ENCODE data around the gene GOLGA6L7.
"Not testable (repeated sequence)": the region's sequence is repeated elsewhere in the genome, so short reads cannot be mapped to it uniquely, and the experiment has no call there.

DNA sequence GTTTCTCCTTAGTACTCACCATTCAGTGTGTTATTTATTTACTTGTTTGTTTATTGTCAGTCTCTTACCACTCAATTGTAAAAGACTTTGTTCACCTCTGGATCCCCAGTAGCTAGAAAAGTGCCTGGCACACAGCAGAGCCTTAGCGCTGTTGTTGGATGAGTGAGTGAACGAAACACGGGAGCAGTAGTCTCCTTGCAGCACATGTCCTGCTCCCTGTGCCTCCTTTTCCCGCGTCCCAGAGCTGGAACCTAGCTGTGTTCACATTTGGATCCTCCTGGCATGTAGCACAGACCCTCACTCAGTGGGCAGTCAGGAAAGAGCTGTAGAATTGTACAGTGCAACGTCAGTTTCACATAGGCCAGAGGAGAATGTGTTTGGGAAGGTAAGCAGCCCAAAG is 41.4 kb upstream of the GOLGA6L7 start:
- TF ChIP-seq, protein P1, sequence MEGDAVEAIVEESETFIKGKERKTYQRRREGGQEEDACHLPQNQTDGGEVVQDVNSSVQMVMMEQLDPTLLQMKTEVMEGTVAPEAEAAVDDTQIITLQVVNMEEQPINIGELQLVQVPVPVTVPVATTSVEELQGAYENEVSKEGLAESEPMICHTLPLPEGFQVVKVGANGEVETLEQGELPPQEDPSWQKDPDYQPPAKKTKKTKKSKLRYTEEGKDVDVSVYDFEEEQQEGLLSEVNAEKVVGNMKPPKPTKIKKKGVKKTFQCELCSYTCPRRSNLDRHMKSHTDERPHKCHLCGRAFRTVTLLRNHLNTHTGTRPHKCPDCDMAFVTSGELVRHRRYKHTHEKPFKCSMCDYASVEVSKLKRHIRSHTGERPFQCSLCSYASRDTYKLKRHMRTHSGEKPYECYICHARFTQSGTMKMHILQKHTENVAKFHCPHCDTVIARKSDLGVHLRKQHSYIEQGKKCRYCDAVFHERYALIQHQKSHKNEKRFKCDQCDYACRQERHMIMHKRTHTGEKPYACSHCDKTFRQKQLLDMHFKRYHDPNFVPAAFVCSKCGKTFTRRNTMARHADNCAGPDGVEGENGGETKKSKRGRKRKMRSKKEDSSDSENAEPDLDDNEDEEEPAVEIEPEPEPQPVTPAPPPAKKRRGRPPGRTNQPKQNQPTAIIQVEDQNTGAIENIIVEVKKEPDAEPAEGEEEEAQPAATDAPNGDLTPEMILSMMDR (conservative IDR thresholded peaks at IDR 0.05; ENCODE audit: low read depth in 2 of 2): not testable (repeated sequence)
- not testable (repeated sequence) for TF ChIP-seq CREB1 (CRISPR knock-in tag; IDR thresholded peaks at IDR 0.05; ENCODE audit: low read depth); JUNB (IDR thresholded peaks at IDR 0.05; ENCODE audit: unreplicated experiment); EZH2 (IDR thresholded peaks at IDR 0.05; ENCODE audit: low read depth, unreplicated experiment); EZH2phosphoT487 (IDR thresholded peaks at IDR 0.05; ENCODE audit: unreplicated experiment); POLR2AphosphoS5 (IDR thresholded peaks at IDR 0.05; ENCODE audit: low read depth)

All from GM23338 (cell line).